Body of pancreas (tissue), 4 donors: ENCODE data around the gene SPATA18.

Experiments used
- POLR2A ChIP-seq, 3 donors: fragments of 450-650 bp; IDR thresholded peaks; one replicate each; pipeline ENCODE4 v1.6.1; 2016; ENCODE audit warnings: antibody characterized with exemption in 3 of 3, mild to moderate bottlenecking in 2 of 3
- TF ChIP-seq, protein P1 (sequence below), 7 experiments: fragments of 450-650 bp in 4 of 7; fragments of 200-600 bp in 3 of 7; sonication (generic) in 3 of 7; IDR thresholded peaks; one replicate each; pipeline ENCODE4 v1.5.1; 2016 to 2019; ENCODE audit warnings: antibody characterized with exemption in 7 of 7

DNA sequence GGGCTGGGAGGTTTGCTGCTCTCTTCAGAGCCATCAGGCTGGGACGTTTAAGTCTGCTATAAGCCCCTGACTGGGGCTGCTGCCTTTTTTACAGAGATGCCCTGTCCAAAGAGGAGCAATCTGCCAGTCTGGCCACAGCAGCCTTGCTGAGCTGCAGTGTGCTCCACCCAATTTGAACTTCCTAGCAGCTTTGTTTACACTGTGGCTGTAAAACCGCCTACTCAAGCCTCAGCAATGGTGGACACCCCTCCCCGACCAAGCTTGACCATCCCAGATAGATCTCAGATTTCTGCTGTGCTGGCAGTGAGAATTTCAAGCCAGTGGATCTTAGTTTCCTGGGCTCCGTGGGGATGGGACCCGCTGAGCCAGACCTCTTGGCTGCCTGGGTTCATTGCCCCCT, 40.7 kb downstream of the SPATA18 start:
- TF ChIP-seq, protein P1, sequence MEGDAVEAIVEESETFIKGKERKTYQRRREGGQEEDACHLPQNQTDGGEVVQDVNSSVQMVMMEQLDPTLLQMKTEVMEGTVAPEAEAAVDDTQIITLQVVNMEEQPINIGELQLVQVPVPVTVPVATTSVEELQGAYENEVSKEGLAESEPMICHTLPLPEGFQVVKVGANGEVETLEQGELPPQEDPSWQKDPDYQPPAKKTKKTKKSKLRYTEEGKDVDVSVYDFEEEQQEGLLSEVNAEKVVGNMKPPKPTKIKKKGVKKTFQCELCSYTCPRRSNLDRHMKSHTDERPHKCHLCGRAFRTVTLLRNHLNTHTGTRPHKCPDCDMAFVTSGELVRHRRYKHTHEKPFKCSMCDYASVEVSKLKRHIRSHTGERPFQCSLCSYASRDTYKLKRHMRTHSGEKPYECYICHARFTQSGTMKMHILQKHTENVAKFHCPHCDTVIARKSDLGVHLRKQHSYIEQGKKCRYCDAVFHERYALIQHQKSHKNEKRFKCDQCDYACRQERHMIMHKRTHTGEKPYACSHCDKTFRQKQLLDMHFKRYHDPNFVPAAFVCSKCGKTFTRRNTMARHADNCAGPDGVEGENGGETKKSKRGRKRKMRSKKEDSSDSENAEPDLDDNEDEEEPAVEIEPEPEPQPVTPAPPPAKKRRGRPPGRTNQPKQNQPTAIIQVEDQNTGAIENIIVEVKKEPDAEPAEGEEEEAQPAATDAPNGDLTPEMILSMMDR (IDR thresholded peaks at IDR 0.05) = no peak
- TF ChIP-seq POLR2A (IDR thresholded peaks at IDR 0.05) = no peak
